ENCODE data around the gene IGDCC3.

IGDCC3 gene

GRCh38 chr15:65413051-65413759, 35.4 kb upstream of the IGDCC3 start:
- ChIA-PET POLR2A (ENCODE audit: low non-redundant PET) (no interaction called here), CTCF (interaction anchor here (1.5 kb wide), 1 partner anchor 12 kb away, joined by 5 read pairs; no protein-coding TSS in a partner anchor)
- no peak for DNase-seq (ENCODE audit: low spot score)
- H3K27ac ChIP-seq, result no peak overlapping the region
- TF ChIP-seq, protein P1, sequence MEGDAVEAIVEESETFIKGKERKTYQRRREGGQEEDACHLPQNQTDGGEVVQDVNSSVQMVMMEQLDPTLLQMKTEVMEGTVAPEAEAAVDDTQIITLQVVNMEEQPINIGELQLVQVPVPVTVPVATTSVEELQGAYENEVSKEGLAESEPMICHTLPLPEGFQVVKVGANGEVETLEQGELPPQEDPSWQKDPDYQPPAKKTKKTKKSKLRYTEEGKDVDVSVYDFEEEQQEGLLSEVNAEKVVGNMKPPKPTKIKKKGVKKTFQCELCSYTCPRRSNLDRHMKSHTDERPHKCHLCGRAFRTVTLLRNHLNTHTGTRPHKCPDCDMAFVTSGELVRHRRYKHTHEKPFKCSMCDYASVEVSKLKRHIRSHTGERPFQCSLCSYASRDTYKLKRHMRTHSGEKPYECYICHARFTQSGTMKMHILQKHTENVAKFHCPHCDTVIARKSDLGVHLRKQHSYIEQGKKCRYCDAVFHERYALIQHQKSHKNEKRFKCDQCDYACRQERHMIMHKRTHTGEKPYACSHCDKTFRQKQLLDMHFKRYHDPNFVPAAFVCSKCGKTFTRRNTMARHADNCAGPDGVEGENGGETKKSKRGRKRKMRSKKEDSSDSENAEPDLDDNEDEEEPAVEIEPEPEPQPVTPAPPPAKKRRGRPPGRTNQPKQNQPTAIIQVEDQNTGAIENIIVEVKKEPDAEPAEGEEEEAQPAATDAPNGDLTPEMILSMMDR (conservative IDR thresholded peaks at IDR 0.05; ENCODE audit: low read depth), result no peak

DNA sequence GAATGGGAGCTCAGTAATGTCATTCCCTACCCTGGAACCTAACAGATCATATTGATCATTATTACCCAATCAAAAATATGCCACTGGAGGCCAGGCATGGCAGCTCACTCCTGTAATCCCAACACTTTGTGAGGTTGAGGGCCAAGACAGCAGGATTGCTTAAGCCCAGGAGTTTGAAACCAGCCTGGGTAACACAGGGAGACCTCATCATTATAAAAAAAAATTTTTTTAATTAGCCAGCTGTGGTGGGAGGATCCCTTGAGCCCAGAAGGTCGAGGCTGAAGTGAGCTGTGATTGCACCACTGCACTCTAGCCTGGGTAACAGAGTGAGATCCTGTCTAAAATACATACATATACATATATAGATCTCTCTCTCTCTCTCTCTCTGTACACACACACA, 34.8 kb upstream of the IGDCC3 start:
- CTCF ChIA-PET, result no interaction called here
- H3K27ac ChIP-seq, result no peak overlapping the region
- POLR2A ChIA-PET (ENCODE audit: low non-redundant PET), result no interaction called here
- TF ChIP-seq, protein P1 (conservative IDR thresholded peaks at IDR 0.05; ENCODE audit: low read depth), result no peak
- DNase-seq (ENCODE audit: low spot score), result no peak

GRCh38 chr15:65411465-65412071, 33.8 kb upstream of the IGDCC3 start:
- TF ChIP-seq, protein P1 (conservative IDR thresholded peaks at IDR 0.05; ENCODE audit: low read depth), result no peak
- no peak for DNase-seq (ENCODE audit: low spot score)
- CTCF ChIA-PET, result interaction anchor here (0.5 kb wide), 1 partner anchor 190 kb away, joined by 4 read pairs; no protein-coding TSS in a partner anchor
- POLR2A ChIA-PET (ENCODE audit: low non-redundant PET), result no interaction called here
- no peak overlapping the region for H3K27ac ChIP-seq

DNA sequence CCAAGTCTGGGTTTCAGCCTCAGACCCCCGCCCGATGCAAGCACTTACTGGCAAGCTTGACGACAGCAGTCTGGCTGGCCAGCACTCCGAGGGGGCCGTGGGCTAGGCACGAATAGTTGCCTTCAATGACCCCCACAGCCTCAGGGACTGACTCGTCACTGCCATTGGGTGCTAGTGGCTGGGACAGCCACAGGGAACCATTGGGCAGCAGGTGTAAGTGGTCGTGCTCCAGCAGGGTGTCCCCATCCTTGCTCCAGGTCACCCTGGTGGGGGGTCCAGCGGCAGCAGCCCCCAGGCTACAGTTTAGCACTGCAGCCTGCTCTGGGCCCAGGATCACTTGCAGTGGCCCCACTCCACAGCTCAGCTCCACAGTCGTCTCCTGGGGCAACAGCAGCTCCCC, 33.2 kb upstream of the IGDCC3 start:
- POLR2A ChIA-PET (ENCODE audit: low non-redundant PET), result no interaction called here

DNA sequence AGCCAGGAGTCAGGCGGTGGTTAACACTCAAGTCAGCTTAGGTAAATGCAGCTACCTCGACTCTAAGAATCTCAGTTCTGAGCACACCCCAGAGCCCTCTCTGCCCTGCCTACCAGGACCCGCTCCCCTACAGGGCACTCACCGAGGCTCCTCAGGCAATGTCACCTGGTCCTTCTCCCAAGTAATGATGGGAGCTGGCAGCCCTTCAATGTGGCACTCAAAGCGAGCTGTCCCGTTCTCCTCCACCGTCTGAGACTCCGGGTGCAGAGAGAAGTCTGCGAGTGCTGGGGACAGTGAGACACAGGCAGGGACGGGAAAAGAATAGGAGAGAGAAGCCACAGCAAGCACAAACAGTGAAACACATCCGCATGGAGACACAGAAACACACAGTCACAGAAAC, 32.2 kb upstream of the IGDCC3 start:
- H3K27ac ChIP-seq, result no peak overlapping the region
- TF ChIP-seq, protein P1 (conservative IDR thresholded peaks at IDR 0.05; ENCODE audit: low read depth), result no peak
- ChIA-PET POLR2A (ENCODE audit: low non-redundant PET) (no interaction called here), CTCF (no interaction called here)
- DNase-seq (ENCODE audit: low spot score), result no peak

More for the DNA sequence above, 33.2 kb upstream of the IGDCC3 start:
- DNase-seq (ENCODE audit: low spot score), result no peak
- TF ChIP-seq, protein P1 (conservative IDR thresholded peaks at IDR 0.05; ENCODE audit: low read depth), result no peak
- CTCF ChIA-PET, result no interaction called here
- no peak overlapping the region for H3K27ac ChIP-seq

DNA sequence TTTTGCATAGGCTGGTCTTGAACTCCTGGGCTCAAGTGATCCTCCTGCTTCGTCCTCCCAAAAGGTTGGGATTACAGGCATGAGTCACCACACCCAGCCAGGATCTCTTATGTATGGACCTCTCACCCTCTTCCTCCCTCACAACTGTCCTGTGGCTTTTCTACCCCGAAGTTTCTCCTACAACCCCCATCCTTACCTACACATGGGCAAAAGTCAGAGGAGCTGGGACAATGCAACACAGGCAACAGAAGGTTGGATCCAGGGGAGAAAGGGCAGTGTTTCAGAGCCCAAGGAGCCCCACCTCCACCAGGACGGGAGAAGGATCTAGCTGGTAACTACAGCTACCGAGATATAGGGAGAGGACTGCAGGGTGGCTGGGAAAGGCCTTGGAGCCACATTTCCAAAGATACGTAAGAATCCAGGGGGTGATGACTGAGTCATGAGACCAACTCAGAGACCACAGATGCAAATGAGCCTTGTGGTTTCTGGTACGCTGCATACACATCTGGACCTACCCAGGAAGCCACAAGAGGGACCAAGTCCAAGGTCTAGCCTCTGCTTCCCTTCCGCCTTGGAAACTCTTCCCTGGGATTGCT, 31.3 kb upstream of the IGDCC3 start:
- H3K27ac ChIP-seq, result no peak overlapping the region
- ChIA-PET CTCF (interaction anchor here (0.5 kb wide), 1 partner anchor 112 kb away, joined by 4 read pairs; no protein-coding TSS in a partner anchor), POLR2A (ENCODE audit: low non-redundant PET) (no interaction called here)
- no peak for DNase-seq (ENCODE audit: low spot score)
- TF ChIP-seq, protein P1 (conservative IDR thresholded peaks at IDR 0.05; ENCODE audit: low read depth), result no peak

All from RWPE1 (cell line).